Stimulated activated CD4-positive, alpha-beta T cell treated with anti-CD3 and anti-CD28 coated beads, Interleukin-4, amount 100 ng/mL, for 1 hour (primary cell): ENCODE measurements around the gene SMARCD2.
A peak's percentile ranks its signal among the peaks of the same experiment; 100 is the strongest.
"Not testable (repeated sequence)": the region's sequence is repeated elsewhere in the genome, so short reads cannot be mapped to it uniquely, and the experiment has no call there.

Source experiments
- DNase-seq: peaks from one replicate; pipeline ENCODE4 v3.0.0-alpha.2; 2020

SMARCD2 gene

GRCh38 chr17:63848834-63849689 lies 6.6 kb upstream of the SMARCD2 start:
- DNase-seq, result peak; percentile 97

- DNase-seq, result no peak
Observed at GRCh38 chr17:63847525-63848249, 5.2 kb upstream of the SMARCD2 start.

GRCh38 chr17:63845509-63845908 lies 3.0 kb upstream of the SMARCD2 start:
- no peak for DNase-seq

GRCh38 chr17:63843910-63844677 lies 1.6 kb upstream of the SMARCD2 start:
- no peak for DNase-seq

- DNase-seq, result not testable (repeated sequence)
Observed at GRCh38 chr17:63843387-63843888, 953 bp upstream of the SMARCD2 start.

GRCh38 chr17:63842173-63842539 lies 329 bp downstream of the SMARCD2 start:
- DNase-seq, result no peak

GRCh38 chr17:63841350-63842172 lies 924 bp downstream of the SMARCD2 start:
- no peak for DNase-seq

- DNase-seq, result no peak
Observed at GRCh38 chr17:63840591-63841349, 1.7 kb downstream of the SMARCD2 start.

GRCh38 chr17:63838631-63839171 lies 3.8 kb downstream of the SMARCD2 start:
- DNase-seq, result no peak

GRCh38 chr17:63837962-63838600 lies 4.4 kb downstream of the SMARCD2 start:
- no peak for DNase-seq

GRCh38 chr17:63837480-63837879 lies 5.0 kb downstream of the SMARCD2 start:
- DNase-seq, result no peak

GRCh38 chr17:63836811-63837210 lies 5.7 kb downstream of the SMARCD2 start:
- DNase-seq, result no peak

- no peak for DNase-seq
Observed at GRCh38 chr17:63835167-63835720, 7.2 kb downstream of the SMARCD2 start.

- peak; percentile 40 for DNase-seq
Observed at GRCh38 chr17:63834431-63835166, 7.9 kb downstream of the SMARCD2 start.

- DNase-seq, result no peak
Observed at GRCh38 chr17:63833741-63834373, 8.6 kb downstream of the SMARCD2 start.

GRCh38 chr17:63833026-63833740 lies 9.3 kb downstream of the SMARCD2 start:
- DNase-seq, result no peak

GRCh38 chr17:63832455-63832854 lies 10.0 kb downstream of the SMARCD2 start:
- DNase-seq, result no peak

GRCh38 chr17:63832014-63832413 lies 10.5 kb downstream of the SMARCD2 start:
- DNase-seq, result no peak
